Tongue (tissue), 2 donors: ENCODE results near the gene PTPN14. TPM values are rescaled to one million over a fixed set of nuclear protein-coding genes. Genes with fewer than 3 reads are reported as not detected.

Experiments
- DNase-seq: peaks from one replicate; pipeline ENCODE4 v3.0.0-alpha.2; 2015
- total RNA-seq: library from RNA; depleted of rRNA; stranded (reverse); fragments of >200 nt; gene quantifications from one replicate; pipeline ENCODE4 v1.2.3, GENCODE V29; 2014

PTPN14 gene
- total RNA-seq, 1 donor from 2014 or later, result 36.1 TPM

DNA sequence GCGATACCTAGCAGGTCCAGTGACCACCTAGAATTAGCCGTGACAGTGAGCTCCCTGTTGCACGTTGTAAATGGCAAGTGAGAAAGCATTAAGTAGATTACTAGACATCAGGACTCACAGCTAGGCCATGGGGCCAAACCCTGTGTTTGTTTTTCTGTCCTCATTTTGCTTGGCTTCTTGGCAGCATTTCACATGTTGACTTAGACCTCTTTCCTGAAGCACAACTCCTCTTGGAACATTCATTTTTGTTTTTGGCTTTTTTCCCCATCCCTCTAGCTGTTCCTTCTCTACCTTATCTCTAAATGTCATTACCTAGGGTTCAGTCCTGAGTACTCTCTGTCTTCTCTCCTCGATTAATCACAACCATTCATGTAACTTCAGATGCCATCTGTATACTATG, 16.9 kb upstream of the PTPN14 start:
- DNase-seq, result no peak

DNA sequence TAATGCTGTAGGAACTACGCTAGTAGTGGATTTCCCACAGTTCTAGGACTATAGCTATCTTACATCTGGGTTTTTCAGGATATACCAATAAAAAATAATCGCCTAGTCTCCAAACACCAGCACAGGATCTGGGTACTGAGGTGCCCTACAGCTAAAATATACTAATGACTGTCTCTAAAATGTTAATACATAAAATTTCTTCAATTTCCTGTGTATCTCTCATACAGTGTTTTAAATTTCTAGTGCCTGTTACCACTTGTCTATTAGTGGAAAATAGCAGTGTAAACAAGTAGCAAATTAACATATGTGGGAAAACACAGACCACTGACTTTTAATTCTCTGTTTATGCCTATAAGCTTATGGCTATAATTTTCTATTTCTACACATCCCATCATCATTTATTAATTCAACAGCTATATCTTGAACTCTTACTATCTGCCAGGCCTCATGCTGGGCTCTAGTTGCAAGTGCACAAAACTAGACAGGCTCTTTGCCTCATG, 16.1 kb upstream of the PTPN14 start:
- DNase-seq, result no peak

DNA sequence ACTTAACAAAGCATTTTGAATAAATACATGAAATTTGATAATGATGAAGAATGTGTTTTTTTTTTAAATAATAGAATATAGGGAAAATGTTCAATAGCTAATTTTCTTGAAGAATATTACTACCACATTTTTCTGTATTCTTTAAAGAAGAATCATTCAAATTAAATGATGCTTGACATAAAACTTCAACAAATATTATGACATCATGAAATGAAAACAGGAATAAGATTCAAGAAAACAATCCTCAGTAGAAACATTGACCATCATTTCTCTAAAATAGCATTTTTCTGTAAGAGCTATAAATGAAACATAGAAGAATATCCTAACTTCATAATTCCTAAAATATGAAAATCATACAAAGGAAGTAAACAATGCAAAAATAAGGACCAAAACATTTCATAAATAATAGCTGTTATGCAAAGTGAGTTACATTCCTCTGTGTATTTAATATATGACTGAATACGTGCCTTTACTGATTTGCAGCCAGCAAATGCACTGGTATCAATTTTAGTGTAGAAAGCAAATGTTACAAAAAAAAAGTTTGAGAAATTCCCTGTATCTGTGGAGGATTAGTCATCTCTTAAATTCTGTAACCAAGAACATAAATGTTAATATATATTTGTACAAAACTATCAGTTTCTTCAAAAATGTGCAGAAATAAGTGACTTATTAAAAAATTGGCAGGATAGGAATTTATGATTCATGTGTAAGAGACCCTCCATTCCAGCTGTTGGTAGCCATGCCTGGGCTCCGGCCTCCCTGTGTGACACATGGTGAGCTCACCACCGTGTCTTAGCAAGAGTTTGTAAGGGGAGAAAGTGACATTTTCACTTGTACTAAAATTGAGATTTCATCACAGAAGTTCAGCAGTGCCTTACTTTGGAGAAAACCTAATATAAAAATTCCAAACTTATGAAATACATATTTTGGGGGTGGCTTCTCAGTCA, 15.0 kb upstream of the PTPN14 start:
- DNase-seq, result peak; percentile 35

DNA sequence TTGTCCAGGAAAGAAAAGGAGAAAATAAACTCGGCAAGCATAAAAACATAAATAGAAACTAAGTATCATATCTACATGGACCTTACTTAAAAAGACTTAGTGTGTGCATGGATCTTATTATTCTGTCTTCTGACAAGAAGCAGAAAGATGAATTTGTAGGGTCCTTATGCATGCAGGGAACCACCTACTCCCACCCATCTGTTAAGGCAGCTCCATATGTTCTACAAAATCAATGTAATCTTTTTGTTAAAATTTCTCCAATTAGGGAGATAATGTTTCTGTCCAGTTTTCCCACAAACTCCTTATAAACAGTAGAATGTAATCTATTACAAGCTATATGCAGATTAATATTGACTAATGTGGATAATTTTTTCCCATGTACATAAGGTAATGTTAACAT, 13.9 kb upstream of the PTPN14 start:
- no peak for DNase-seq

DNA sequence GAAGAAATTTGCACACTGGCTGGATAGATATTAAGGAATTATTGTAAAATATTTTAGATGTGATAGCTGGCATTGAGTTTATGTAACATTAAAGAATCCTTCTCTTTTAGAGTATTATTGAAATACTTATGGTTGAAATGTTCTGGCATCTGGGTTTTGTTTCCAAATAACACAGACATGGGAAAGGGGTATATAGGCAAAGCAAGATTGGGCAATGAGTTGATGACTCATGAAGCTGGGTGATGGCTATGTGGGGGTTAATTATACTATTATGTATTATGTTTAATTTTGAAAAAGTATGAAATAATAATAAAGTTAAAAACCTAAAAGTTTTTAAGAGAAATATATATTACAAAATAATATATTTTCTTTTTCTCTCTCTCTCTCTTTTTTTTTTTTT, 12.5 kb upstream of the PTPN14 start:
- DNase-seq, result no peak

DNA sequence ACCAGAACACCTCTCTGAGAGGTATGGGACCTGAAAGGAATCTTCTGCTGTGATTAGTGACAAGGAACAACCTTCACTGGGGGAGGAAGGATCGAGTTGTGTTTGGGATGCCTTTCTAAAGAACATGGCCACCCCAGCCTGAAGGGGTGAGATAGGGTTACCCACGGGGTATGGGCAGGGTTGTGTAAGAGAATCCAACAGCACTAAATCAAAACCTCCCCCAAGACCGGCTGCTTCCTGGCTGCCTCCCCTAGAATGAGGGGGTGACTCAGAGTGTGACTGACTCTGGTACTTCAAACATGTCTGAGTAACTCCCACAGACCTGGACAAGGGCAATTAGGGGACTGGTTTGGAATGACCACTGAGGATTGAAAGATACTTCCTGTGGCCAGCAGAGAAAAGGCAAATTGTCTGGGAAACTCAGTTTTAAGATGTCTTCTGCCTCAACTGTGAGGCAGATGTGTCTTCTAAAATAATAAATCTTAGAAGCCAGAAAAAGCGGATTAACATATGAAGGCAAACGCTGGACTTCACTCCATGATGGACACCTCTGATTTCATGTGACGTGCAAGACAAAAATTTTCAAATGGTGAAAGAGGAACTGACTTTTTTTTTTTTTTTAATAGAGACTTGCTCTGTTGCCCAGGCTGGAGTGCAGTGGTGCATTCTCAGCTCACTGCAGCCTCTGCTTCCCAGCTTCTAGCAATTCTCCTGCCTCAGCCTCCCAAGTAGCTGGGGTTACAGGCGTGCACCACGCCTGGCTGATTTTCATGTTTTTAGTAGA, 6.7 kb upstream of the PTPN14 start:
- no peak for DNase-seq

DNA sequence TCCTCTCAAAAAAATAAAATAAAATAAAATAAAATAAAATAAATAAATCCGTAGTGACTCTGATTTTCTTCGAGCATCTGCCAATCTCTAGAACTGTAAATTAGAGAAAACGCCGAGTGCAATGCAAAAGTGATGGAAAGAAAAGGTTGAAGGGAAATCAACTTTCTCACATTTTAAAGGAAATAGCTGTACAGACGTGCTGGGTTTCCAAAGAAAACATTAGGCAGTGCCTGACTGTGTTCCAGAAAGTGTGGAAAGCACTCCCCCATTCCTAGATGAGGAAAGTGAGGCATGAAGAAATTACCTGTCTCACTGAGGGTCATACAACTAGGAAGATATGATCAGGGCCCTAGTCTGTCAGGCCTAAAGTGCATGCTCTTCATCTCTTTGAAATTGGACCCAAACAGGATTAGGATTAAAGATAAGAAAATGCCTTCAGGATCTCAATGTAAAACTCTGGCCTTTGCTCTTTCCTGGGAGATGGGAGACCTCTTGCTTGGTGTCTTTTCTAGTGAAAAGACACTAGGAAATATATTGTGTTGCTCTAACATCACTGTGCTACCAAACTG, 1.8 kb upstream of the PTPN14 start:
- DNase-seq, result no peak

DNA sequence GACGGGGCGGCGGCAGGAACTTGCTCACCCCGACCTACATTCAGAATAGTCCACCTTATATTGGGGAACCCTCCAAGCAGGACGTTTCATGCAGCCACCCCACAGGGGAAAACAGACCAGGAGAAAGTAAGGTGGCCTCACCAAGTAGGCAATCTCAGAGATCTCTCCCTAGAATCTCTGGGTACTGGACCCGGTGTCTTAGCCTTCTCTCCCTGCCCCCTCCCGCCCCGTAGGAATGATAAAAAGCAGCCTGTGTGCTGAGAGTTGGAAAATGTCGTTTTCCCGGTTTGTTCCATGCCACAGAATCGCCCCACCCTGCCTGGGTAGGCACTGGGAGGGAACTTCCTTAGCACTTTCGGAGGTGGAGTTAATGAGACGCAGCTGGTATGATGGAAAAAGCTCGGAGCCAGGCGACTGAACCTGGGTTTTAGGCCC, 789 bp upstream of the PTPN14 start:
- peak; percentile 93 for DNase-seq

DNA sequence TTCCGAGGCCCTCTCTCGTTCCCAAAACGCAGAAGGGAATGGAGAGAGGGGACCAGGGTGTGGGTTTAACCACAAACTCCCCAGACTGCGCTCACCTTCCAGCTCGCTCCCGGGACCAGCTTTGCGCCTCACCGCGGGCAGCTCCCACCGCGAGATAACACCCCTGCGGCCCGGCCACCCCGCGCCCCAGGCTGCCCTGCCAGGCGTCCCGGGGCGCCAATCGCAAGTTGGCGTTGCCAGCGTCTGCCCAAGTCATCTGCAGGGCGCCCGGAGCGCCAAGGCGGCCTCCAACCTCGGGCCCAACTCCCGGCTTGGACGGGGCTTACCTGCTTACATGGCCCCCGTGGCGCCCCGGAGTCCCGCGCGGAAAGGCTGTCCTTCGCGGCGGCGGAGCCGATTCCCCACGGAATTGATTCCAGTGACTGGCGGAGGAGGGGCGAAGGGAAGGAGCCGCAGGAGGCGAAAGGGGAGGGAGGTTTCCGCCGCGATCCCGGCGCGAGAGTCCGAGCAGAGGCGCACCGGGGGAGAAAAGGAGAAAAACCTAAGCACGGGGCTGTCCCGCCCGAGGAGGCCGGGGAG, 456 bp downstream of the PTPN14 start:
- no peak for DNase-seq

DNA sequence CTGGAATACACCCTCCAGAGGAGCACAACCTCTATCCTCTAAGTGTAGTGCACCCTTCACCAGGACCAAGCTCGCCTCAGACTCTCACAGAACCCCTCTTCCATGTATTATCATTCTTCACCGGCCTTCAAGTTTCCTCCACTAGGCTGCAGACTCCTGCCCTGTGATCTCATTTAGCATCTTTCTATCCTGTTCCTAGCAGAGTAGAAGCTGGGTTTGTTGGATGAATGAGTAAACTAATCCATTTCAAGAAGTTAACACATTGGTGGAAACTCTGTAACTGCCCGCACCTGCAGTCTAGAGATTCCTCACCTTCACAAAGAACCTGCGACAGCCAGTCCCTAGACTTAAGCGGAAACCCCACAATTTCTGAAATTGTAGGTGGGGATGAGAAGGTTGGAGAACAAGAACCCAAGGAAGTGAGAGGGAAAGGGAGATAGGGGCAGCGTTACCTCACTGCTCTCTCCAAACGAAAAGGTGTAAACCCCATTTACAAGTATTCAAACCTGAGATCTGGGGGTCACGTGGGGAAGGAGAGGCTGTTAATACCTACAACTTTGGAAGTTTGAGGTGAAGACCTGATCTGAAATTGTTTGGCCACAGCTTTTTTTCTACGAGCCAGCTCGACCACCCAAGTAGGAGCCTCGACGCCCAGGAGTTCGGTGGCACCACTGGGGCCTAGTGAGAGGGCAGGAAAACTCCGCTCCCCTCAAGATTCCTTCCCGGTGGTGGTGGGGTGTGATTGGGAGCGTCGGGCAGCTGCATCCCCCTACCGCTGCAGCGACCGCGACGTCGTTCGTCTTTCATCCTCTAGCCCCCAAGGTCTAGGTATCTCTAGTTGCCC, 1.2 kb downstream of the PTPN14 start:
- peak; percentile 37 for DNase-seq

DNA sequence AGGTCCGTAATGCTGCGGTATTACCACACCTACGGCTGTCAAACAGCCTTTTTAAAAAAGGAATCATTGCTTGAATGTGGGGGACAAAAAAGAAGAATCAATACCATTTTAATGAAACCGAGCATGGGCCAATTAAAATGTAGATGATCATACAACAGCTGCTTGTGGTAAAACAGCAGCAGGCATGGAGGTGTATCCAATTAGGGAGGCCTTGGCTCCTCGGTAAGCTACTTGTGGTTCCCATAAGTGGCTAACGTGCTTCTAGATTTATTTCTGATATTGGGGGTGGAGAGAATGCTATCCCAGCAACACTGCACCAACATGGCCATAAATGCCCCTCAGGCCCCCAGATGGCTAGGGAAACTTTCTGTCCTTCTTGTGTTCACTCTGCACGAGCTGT, 1.8 kb downstream of the PTPN14 start:
- DNase-seq, result no peak

DNA sequence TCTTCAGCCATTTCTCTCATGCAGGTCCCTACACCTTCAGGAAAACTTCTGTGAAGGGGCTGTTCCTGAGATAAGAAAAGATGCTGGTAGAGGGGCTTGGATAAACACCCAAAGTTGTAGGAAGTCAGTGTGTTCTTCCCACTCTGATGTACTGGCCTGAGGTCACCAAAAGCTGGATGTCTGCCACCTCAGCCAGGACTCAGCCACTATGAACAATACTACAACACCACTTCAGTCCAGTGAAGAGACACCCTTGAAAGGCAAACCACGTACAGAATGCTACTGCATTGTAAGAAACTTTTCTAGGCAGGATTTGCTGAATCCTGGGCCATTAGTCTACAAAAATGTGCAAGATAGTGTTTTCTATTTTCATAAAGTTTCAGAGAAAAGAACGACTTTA, 2.4 kb downstream of the PTPN14 start:
- DNase-seq, result no peak

DNA sequence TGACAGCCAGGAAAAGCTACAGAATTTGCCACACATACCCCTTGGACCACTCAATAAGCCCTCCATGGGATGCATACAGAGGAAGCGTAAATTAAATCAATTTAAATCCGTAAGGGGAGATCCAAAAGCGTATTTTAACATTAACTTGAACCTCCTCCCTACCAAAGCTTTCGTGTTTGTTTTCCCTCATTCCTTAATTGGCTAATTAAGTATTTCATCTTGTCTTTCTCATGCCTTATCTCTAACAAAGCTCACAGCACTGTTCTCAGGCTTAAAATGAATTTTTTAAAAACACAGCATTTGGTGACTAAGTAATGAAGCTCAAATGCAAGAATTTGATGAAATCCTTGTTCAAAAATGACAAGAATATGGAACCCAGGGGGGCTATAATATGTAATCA, 3.1 kb downstream of the PTPN14 start:
- no peak for DNase-seq

DNA sequence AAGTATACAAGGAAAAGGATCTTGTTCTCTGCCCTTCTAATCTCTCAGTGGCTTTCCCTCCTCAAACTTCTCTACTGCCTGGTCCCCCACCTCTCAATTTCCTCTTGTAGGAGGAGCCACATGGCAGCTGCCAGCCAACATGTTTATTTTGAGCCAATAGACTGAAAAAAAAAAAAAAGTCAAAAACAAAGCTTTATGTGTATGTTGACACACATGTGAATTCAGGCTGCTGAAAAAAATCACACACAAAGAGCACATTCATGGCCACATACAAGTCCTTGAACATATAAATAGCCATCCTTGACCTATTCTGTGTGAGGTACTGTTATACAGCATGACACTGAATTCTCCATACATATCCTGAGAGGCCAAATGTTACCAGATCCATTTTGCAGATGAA, 3.7 kb downstream of the PTPN14 start:
- no peak for DNase-seq

DNA sequence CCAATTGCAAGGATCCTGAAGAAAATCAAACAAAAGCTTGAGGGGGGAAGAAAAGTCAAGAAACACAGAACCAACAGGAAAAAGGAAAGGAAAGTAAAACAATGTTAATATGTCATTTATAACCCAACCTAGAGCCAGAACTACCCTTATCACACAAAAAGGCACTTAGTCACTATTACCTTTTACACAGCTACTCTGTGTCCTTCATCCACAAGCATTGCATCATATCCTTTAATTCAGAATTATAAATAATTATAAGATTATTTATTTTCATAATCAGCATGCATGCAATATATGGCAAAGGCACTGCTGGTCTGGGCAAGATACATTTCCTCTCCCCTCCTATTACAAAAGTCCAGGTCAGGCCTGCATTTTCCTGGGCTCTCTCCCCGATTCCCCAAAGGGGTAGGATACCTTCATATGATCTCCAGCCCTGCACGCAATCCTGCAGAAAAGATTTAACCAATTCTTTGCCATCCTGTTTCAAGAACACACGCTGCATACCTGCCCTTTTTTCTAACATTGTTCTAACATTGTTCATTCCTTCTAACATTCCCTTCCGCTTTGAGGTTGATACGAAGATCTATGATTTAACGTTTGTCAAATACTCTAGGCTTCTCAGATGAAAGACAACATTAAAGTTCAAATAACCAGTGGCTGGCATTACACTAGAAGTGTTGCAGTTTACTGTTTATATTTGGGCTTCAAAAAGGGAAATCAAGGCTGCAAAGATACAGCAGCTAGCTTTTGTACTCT, 4.3 kb downstream of the PTPN14 start:
- no peak for DNase-seq

DNA sequence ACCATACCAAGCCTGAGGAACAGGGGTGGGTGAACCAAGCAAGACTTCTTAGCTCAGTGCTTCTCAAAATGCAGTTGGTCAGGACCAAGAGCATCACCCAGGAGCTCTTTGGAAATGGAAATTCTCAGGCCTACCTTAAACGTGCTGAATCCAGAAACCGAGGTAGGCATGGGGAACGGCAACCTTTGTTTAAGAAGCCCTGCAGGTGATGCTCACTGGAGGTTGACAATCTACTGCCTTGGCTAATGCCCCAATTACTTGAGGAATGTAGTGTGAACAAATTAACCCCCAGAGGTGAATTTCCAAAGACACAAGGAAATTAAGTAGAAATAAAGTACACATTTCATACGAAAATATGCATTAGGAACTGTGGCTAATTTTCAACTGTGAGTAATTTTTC, 5.3 kb downstream of the PTPN14 start:
- no peak for DNase-seq

DNA sequence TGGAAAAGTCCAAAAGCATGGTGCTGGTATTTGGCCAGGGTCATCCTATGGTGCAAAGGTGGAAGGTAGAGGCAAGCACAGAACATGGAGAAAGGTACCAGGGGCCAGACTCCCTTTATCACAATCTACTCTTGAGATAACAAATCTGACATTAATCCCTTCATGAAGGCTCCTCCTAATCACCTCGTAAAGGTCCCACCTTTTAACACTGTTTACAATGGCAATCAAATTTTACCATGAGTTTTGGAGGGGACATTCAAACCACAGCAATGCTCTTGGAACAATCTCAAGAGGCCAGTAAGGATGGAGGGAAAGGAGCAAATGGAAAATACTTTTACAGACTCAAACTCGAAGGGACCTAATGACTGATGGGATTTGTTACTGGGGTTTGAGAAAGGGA, 6.1 kb downstream of the PTPN14 start:
- no peak for DNase-seq

DNA sequence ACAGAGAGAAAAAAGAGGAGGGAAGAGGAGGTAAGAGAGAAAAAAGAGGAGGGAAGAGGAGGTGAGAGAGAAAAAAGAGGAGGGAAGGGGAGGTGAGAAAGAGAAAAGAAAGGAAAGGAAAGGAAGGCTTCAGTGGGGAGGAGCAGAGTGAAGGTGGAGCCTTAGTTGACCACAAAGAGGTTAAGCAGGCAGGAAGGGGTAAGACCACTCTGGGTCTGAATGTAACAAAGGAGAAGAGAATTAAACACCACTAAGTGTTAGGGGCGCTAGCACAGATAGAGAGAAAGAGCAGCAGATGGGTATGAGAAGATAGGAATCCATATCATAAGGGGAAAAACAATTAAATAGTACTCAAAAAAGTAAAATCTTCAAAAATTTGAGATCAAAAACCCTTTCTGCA, 6.6 kb downstream of the PTPN14 start:
- DNase-seq, result no peak

DNA sequence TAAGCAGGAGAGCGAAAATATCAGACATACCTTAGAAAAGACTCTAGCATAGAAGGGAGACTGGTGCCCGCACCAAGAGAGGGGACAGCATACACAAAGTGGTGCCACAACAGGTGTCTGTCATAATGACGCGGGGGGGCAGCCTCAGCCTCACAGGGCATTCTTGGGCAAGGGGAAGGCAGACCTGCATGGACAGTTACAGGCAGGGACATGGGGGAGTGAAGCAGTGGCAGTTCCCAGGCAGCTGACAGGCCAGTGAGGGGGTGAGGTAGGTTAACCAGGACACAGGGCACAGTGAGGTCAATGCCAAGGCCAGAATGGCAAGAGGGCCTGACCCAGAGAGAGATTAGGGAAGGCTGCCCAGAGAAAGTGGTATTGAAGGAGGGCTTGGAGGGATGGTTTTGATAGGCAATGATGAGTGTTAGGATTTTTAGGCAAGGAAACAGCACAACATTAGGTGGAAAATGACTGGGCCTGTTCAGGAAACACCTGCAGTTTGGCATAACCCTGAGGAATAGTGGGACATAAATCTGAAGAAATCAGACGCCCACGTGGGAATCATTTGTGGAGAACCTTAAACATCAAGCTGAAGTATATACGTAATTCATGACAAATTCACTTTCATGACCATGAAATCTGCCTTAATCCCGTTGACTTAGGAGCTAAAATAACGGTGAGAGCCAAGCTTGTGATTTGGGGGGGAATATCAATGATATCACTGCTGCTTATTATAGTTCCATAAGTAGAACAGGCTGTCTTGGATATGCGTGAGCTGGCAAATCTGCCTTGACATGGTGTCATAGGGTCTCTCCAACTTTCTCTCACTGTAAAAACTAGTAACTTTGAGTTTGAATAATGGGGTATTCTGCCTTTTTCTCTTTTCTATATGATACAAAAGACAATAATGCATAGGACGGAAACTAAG, 8.9 kb downstream of the PTPN14 start:
- no peak for DNase-seq

DNA sequence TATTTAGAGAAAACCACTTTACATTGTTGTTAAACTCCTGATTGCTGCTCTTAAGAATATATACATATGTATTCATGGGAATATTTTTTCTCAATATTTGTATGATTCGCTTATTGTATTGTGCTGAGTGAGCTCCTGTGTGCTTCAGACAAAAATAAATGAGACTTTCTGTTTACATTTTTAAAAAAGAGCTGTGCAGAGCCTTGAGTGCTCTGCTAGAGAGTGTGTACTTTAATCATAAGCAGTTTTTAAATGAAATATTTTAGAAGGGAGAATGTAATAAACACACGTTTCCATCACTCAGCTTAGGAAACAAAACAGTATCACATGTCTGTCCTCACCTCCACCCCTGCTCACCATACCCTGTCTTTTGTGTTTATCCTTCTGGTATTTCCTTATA, 9.7 kb downstream of the PTPN14 start:
- no peak for DNase-seq
